ENCODE measurements around the gene UROS.

Gene UROS

DNA sequence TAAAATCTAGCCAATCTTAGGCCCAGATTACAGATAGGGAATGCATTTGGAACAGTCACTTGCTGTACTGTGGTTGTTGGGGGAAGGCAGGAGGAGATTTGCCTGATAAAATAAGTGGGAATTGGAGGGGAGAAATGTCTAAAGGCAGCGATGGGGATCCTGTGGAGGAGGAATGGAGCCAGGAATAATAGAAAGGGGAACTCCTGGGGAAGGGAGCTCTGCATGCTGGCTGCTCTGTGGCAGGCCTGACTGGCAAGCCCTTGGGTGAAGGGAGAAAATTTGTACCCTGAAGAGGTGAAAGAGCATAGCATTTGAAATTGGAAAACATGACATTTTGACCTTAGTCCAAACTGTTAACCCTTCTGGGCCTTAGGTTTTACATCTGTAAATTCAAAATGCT, 61.1 kb downstream of the UROS start:
- DNase-seq, result no peak

DNA sequence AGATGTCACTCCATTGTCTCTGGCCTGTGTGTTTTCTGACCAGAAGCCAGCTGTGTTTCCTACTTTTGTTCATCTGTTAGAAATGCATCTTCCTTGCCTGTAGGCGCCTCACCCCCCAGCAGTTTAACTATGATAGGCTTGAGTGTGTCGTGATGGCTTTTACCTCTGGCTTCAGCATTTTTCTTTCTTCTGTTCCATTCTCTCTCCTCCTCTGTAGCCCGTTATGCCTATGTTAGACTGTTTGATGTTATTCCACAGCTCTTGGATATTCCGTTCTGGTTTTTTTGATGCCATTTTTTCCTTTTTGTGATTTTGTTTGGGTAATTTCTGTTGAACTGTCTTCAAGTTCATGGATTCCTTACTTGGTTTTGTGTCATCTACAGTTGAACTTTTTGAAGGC, 65.3 kb downstream of the UROS start:
- no peak for DNase-seq

DNA sequence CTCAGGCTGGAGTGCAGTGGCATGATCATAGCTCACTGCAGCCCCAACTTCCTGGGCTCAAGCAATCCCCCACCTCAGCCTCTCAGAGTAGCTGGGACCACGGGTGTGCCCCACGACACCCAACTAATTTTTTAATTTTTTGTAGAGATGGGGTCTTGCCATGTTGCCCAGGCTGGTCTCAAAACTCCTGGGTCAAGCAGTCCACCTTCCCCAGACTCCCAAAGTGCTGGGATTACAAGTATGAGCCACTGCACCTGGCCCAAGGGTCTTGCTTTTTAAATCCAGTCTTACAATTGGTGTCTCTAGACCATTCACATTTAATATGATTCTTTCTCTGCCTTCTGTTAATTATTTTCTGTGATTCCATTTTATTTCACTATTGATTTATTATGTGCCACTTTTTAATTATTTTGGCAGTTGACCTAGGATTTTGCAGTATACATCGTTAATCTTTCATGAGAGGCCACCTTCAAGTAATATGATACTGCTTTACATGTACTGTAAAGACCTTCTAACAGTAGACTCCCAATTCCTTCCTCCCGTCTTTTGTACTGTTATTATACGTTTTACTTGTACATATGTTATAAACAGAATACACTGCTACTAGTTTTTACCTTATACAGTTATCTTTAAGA, 66.1 kb downstream of the UROS start:
- no peak for DNase-seq

DNA sequence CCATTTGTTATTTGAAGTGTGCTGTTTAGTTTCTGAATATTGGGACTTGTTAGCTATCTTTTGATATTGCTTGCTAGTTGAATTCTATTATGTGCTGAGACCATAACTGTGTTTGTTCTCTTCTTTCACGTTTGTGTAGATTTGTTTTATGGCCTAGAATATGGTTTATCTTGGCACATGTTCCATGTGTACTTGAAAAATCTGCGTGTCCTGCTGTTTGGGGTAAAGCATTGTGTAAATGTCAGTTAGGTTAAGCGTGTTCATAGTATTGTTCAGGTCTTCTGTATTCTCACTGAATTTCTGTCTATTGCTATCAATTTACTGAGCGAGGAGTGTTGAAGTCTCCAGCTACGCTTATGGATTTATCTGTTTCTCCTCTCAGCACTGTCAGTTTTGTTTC, 66.9 kb downstream of the UROS start:
- no peak for DNase-seq

- DNase-seq, result no peak
Measured at GRCh38 chr10:125747417-125747816, 75.6 kb downstream of the UROS start.

DNA sequence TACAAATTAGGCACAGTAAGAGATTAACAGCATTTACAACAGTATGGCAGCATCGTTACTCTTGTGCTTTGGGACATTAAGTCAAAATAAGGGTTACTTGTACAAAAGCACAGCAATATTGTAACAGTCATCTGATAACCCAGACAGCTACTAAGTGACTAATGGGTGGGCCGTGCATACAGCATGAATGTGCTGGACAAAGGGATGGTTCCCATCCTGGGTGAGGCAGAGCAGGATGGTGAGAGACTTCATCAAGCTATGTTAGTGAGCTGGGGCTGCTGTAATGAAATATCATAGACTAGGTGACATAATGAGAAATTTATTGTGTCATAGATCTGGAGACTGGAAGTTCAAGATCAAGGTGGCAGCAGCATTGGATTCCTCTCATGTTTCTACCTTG, 78.1 kb downstream of the UROS start:
- no peak for DNase-seq

DNA sequence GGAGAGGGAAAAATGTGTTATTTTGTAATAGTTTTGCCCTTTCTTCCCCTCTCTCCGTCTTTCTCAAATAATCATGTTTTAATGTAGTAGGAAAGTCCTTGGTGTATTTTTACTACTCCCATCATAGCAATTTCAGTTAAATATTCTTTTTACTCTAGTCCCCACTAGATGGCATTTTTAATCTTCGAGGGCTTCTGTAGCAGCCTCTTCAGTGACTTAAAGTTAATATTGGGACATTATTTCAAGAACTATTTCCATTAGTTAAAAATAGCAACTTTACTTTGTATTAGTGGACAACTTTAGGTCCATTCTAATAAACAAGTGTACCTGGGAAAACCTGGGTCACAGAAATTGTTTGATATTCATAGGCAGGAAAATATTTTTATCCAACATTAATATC, 80.6 kb downstream of the UROS start:
- no peak for DNase-seq

DNA sequence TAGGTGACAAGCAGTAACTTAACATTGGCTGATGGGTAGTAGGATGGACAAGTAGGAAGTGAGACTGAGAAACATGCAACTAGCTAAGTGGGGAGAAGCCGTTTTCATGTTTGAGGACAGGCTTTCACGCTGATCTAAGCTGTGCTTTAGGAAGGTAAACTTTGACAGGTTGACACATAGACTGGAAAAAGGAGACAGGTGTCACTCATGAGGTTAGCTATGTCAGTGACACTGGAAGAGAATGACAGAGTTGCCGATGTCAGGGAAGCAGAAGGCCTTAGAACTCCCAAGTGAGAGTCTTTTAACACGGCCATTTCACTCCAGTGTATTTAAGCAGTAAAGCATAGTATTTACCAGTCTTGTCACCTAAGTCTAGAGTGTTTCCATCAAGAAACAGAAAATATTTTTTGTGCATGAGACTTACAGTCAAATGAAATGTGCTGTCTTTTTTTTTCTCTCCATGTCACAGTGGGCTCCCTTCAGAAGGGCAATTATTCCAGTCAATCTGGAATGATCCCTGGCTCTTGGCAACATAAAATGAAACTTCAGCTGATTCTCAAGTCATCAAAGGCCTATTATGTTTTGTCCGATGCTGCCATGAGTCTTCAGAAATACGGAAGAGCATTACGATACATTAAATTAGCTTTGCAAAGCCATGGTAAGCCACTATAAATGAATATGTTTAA, 82.9 kb downstream of the UROS start:
- no peak for DNase-seq

Data from activated CD4-positive, alpha-beta T cell treated with anti-CD3 and anti-CD28 coated beads for 1 hour (primary cell).